Fibroblast of skin of right biceps (primary cell): Measurements from ENCODE around the gene THSD7A.

ENCODE experiments used
- DNase-seq: peaks from one replicate; pipeline ENCODE4 v3.0.0-alpha.2; 2013

The THSD7A gene

GRCh38 chr7:11374629-11375028 is 457.4 kb downstream of the THSD7A start:
- DNase-seq, result no peak

- DNase-seq, result peak; percentile 5
Observed at GRCh38 chr7:11373546-11374142, 458.4 kb downstream of the THSD7A start.

- DNase-seq, result no peak
Observed at GRCh38 chr7:11369696-11370095, 462.3 kb downstream of the THSD7A start.

GRCh38 chr7:11366118-11366517 is 465.9 kb downstream of the THSD7A start:
- no peak for DNase-seq

- DNase-seq, result no peak
Observed at GRCh38 chr7:11358637-11359036, 473.4 kb downstream of the THSD7A start.

- DNase-seq, result no peak
Observed at GRCh38 chr7:11355399-11356005, 476.5 kb downstream of the THSD7A start.

- no peak for DNase-seq
Observed at GRCh38 chr7:11346302-11346701, 485.7 kb downstream of the THSD7A start.

GRCh38 chr7:11345621-11346020 is 486.4 kb downstream of the THSD7A start:
- peak; percentile 67 for DNase-seq

GRCh38 chr7:11343818-11344413 is 488.1 kb downstream of the THSD7A start:
- DNase-seq, result peak; percentile 41

- no peak for DNase-seq
Observed at GRCh38 chr7:11343136-11343535, 488.9 kb downstream of the THSD7A start.

GRCh38 chr7:11341285-11341944 is 490.6 kb downstream of the THSD7A start:
- DNase-seq, result peak; percentile 38

GRCh38 chr7:11336432-11336831 is 495.6 kb downstream of the THSD7A start:
- DNase-seq, result no peak

GRCh38 chr7:11335947-11336346 is 496.1 kb downstream of the THSD7A start:
- no peak for DNase-seq

GRCh38 chr7:11332865-11333228 is 499.2 kb downstream of the THSD7A start:
- no peak for DNase-seq

- no peak for DNase-seq
Observed at GRCh38 chr7:11332186-11332864, 499.7 kb downstream of the THSD7A start.

- no peak for DNase-seq
Observed at GRCh38 chr7:11331128-11332102, 500.6 kb downstream of the THSD7A start.

- DNase-seq, result no peak
Observed at GRCh38 chr7:11330717-11331116, 501.3 kb downstream of the THSD7A start.

- no peak for DNase-seq
Observed at GRCh38 chr7:11330208-11330607, 501.8 kb downstream of the THSD7A start.

GRCh38 chr7:11329626-11330025 is 502.4 kb downstream of the THSD7A start:
- DNase-seq, result no peak

GRCh38 chr7:11328309-11328708 is 503.7 kb downstream of the THSD7A start:
- DNase-seq, result no peak

- no peak for DNase-seq
Observed at GRCh38 chr7:11327633-11328032, 504.4 kb downstream of the THSD7A start.
